Activated CD8-positive, alpha-beta memory T cell treated with anti-CD3 and anti-CD28 coated beads for 36 hours (primary cell): ENCODE data around the gene TENM4. TPM values are rescaled to one million over a fixed set of nuclear protein-coding genes. Genes with fewer than 3 reads are reported as not detected.

Experiments used
- CTCF ChIA-PET: fragments of 350-600 bp; sonication (Branson Sonifier 250); formaldehyde crosslinking; loops from one replicate; lab custom pipeline; 2021; ENCODE audit warnings: antibody characterized with exemption; lab: Charles Lee
- POLR2A ChIA-PET: fragments of 350-600 bp; sonication (Branson Sonifier 250); formaldehyde crosslinking; loops from one replicate; lab custom pipeline; 2021; ENCODE audit warnings: antibody characterized with exemption; lab: Charles Lee
- total RNA-seq, 2 experiments: library from RNA; stranded (reverse); gene quantifications; one replicate each; pipeline ENCODE4 v1.2.3, GENCODE V29; 2021

TENM4 gene
- total RNA-seq, 2 experiments from 2014 or later, result not detected

DNA sequence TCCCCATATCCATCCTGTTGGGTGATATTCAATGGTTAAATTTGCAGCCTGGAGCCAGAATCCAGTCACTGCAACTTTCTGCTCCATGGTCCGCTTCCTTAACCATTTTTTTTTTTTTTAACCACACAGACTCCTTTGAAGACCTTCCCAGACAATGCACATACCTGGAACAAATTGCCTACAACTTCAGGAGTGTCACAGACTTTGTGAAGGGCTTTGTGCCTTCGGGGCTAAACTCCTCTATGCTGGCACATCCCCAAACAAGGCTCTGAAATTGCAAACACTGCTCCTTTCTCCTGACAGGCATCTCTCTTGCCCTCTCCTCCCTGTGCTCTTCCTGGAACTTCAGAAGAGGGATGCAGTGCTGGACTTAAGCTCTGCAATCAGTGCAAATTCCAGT lies 40.6 kb downstream of the TENM4 start:
- ChIA-PET CTCF (no interaction called here), POLR2A (no interaction called here)

DNA sequence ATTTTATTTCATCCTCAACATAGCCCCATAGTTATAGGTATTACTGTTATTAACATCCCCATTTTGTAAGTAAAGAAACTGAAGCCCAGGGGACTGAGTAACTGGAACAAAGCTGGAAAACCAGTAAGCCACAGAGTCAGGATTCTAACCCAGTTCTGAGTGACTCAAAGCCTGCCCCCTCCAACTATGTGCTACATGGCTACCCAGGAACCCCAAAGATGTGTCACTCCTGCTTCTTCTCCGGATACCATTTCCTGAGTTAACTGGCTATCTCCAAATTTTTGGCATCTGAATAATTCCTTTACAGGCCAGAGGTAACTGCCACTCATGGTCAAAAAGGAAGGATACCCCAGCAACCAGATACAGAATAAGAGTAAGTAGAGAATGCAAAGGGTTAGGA lies 43.6 kb downstream of the TENM4 start:
- CTCF ChIA-PET, result no interaction called here
- POLR2A ChIA-PET, result no interaction called here

DNA sequence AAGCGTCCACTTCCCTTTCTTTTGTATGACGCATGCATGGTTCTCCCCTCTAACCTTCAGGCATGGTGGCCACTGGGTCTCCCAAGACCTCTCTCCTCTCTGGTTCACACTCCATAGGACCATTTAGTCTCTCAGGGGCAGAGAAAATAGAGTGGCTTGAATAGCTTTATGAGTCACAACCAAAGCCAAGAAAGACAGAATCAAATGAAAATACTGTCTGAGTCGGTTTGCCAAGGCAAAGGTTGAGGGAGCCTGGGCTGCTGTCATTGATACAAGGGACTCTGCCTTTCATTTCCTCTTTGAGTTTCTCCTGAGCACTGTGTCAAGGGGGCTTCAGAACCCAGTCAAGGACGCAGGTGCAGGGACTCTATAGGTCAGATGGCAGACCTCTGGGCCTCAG lies 44.2 kb downstream of the TENM4 start:
- ChIA-PET CTCF (no interaction called here), POLR2A (no interaction called here)

DNA sequence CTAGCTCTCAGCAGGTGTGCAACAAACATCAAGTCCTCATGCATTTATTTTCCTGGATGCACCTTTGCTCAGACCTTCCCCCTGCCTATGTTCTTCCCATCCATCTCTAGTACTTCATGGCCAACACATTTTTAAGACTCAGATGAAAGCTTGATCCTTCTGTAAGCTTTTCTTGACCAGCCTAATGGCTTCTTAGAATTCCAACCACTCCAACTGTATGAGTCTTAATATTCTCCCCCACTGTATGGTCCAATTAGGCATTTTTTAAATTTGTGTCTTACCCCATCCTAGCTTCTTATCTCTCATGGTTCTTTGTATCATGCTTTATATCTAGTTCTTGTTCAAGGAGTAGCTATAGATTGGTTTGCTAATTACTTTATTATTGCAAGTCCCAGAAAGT lies 44.8 kb downstream of the TENM4 start:
- CTCF ChIA-PET, result no interaction called here
- POLR2A ChIA-PET, result no interaction called here

DNA sequence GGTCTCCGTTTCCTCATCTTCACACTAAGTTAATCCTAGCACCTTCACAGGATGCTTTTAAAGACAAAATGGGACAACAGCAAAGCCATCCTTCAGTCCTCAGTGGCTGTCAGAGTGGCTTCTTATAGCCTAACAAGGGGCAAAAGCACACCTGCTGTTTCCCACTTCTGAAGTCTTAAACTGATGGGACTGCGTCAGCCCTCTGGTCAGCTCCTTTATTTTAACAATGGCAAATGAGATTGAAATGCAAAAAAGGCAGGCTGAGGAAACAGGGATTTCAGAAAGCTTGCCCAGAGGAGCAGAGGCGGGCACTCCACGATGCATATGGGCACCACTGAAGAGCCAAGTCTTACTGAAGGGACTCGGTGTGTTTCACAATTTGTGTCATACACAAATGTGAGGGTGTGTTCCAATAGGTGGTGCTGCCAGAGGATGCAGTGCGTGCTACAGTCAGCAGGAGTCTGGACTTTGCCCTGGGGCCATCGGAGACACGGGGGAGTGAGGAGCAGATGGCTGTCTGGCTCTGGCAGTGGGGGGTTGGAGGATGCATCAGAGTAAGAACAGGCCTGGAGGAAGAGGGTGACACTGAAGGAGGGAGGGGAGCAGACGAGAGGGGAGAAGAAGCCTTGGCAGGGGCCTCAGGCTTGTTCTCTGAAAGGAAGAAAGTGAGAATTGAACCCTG lies 47.3 kb downstream of the TENM4 start:
- POLR2A ChIA-PET, result no interaction called here
- CTCF ChIA-PET, result no interaction called here

DNA sequence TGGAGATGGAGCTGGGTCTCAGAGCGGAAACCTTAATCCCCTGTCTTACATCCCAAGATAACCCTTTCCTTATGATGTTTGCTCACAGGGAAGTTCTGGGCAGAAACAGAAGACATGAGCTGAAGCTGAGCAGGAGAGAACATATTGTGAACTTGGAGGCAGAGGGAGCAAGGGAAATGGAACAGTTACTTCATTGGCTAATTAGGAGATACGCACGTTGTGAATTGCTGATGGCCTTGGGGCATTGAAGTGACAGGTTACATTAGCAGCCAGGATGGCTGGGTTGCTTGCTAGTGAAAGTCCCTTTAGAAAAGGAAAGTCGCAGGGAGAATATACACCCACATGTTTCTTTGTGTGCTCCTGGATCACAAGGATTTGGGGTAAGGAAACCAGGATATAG lies 48.7 kb downstream of the TENM4 start:
- CTCF ChIA-PET, result no interaction called here
- POLR2A ChIA-PET, result no interaction called here

DNA sequence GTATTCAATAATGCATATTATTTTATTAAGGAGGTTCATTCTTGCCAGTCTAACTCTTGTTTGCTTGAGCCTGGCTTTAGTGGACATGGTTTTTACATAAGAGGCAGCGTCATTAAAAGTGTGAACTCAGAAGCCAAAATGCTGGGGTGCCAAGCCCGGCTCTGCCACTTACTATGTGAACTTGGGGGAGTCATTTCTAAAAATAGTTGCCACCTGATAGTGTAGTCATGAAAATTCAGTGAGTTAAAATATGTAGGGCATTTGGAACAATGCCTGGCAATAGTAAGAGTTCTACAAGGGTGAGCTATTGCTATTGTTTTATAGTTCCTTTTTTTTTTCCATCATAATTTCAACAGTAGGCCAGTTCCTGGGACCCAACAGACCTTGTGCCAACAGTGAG lies 49.9 kb downstream of the TENM4 start:
- ChIA-PET CTCF (no interaction called here), POLR2A (no interaction called here)

DNA sequence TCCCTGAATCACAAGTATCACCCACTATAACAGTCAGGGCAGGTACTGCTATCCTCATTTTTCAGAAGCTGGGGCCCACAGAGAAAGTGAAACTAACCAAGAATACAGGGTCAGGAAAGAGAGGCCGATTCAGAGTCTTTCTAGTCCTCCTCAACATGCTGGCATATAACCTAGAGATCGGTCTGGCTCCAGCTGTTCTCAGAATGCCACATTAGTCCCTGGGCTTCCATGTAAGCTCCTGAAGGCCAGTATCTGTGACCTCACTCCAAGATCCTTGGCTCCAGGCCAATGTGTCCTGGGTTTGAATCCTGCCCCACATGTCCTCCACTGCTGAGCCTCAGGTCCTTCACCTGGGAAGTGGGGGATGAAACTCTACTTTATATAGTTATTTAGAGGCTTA lies 50.4 kb downstream of the TENM4 start:
- ChIA-PET CTCF (no interaction called here), POLR2A (no interaction called here)

DNA sequence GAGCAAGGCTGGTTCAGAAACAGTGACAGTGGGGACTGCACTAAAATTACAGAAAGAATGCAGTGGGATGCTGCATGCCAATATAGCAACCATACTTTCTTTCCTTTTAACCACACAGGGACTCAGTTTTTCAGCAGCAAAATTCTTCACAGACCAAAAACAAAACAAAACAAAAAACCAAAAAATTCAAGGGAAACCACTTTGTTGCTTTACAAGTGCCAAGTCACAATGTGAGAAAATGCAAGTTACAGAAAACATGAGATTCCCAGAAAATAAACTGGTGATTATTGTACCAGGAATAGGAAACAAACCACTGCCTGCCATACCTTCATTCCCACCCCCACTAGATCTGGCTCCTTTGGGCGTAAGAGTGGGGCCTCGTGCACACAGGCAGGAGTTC lies 52.6 kb downstream of the TENM4 start:
- ChIA-PET CTCF (no interaction called here), POLR2A (no interaction called here)

DNA sequence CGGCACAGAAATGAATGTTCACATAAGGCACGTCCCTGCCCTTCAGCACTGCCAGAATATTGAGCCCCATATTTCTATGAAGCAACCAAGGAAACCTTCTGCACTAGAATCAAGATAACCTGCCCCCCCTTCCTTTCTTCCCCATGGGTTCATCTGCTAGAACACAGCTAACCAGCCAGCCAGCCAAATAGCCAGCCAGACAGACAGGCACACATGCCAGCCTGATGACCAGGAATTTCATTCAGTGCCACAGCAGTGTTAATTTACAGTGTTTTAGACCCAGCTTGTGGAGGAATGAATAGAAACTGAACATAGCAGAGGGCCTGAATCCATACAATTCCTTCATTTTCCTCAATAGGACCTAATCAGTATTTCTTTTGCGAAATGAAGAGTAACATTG lies 57.0 kb downstream of the TENM4 start:
- POLR2A ChIA-PET, result no interaction called here
- CTCF ChIA-PET, result no interaction called here

DNA sequence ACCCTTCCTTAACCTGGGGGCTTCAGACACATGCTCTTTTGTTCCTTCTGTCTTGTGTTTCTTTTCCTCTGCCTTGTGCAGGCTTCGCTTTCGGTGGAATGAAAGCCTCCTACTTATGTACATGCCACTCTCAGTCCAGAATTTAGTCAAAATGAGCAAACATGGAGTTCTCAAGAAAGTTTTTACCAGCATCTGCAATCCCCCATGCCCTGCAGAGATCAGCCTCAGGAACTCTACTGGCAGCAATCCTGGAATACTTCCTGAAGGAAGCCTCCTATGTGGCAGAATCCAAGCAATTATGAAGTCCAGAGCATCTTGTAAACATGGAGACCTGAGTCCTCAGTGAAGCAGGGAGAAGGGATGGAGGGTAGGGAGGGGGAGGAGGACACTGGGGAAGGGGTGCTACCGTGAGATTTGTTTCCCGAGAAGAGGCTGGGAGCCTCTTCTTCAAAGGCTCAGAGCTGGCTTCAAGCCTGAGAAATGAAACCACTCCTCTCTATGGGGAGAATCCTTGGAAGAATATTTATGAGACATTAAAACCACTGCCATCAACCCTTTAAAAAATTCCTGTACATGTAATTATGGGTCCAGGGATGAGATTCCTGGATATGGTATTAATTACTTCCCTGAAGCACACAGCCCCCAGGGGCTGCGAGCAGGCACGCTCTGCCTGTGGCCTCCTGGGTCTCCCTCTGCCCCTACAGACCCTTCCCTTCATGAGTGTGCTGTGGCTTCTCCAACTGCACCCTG lies 58.4 kb downstream of the TENM4 start:
- CTCF ChIA-PET, result no interaction called here

DNA sequence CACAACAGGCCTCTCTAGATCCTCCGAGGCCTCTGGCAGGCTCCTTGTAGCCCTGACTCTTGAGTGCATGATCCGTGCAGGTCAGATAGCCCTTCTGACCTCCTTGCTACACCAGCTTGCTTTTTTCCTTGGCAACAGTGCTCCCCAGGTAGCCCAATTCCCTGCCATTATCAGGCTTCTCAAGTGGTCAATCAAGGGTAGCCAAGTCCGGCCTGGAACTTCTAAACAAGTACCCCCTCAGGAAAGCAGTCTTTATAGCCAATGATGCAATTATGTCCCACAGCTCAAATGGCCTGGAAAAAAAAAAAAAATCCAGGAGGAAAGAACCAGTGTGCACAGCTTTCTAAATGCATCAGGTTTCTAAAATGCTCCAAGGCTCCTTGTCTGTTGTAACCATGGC lies 59.8 kb downstream of the TENM4 start:
- ChIA-PET CTCF (no interaction called here), POLR2A (no interaction called here)

More for the DNA sequence above, 58.4 kb downstream of the TENM4 start:
- POLR2A ChIA-PET, result no interaction called here

DNA sequence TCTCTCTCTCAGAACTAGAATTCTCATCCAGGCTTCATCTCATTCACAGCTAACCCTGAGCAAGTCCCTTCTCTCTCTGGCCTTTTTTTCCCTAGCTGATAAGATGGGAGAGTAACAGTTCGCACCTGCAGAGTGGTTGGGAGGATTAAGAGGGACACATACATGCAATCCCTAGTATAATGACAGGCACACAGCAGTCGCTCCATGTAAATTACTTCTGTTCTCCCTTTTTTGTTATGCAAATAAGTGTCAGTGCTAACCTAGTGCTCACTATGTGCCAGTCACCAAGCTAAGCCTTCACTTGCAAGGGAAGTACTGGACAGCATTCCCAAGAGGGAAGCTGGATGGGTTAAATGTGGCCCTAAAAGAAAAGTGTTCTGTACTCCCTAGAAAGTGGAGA lies 63.4 kb downstream of the TENM4 start:
- CTCF ChIA-PET, result no interaction called here
- POLR2A ChIA-PET, result no interaction called here

DNA sequence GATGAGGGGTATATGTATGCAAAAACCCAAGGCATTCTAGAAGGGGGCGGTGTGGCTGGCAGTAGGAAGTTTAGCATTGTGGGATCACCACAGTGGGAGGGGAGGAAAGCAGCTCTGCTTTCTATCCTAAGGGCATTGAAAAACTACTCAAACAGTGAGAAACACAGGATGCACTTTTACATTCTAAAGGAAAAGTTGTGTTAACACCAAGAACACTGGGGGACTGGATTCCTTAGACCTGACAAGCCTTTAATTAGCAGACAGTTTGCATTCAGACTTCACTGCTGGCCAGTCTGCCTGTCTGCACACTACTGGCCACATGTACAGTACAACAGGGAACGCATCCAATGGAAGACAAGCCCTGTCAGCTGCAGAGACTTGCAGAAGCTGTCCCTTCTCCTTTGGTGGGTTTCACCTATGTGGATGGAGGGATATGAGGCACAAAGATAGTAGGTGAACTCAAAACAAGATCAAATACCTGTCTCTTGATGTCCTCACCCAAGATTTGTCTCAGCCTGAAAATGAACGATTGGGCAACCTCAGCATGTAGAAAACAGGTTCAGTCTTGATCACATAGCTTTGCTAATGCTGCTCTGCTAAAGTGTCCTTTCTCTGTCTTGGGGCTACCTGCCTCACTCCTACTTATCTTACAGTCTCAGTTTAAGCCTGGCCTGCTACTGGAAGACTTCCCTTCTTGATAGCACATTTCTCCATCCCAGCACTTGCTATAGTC lies 64.8 kb downstream of the TENM4 start:
- ChIA-PET CTCF (no interaction called here), POLR2A (no interaction called here)

DNA sequence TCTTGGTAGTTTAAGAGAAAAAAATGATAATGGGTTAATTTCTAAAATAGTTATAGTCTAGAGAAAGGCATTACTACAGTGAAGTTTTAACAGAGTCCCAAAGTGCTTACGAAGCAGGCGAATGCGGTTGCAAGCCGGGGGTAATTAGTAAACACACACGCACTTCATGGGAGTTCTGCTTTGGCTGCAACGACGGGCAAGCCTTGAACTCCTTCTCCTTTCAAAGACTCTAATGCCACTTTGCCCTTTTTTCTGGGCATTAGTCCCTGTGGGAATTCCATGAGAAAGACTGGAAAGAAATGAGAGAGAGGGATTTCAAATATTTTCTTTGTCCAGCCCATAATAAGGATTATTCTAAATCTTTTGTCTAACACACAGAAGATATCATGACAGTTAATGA lies 66.1 kb downstream of the TENM4 start:
- POLR2A ChIA-PET, result no interaction called here

DNA sequence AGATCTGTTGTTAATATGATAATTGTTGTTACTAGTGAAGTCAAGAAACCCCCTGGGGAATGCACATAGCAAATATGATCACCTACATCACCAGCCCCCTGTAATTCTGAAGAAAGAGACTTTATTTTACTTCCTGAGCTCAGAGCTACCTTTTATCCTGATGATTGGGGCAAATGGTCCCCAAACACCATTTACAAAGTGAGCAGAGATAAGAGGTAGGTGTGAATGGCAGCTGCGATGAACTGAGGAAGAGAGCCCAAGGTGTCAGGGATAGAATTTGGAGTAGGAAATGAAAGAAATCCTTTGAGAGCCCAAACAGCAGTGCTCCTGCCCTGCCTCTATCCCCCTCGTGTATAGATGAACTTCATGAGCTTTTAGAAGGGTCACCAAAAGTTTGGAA lies 69.1 kb downstream of the TENM4 start:
- POLR2A ChIA-PET, result no interaction called here
- CTCF ChIA-PET, result no interaction called here

More for the DNA sequence above, 66.1 kb downstream of the TENM4 start:
- CTCF ChIA-PET, result no interaction called here

DNA sequence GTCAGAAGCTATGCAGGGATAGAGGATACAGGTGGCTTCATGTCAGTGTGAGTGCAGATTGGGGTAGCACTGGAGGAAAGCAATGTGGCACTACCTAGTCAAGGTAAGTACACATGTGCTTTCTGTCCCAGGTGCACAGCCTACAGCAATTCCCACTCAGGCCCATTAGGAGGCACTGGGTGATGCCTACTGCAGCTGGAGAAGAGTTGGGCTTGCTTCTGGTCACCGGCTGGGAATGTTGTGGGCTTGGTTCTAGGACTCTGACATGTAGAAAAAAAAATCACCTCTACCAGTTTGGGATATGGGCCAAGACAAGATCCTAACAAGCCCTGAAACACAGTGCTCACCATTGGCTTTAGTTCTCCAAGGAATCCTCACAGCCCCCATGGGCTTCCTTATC lies 69.7 kb downstream of the TENM4 start:
- CTCF ChIA-PET, result no interaction called here

DNA sequence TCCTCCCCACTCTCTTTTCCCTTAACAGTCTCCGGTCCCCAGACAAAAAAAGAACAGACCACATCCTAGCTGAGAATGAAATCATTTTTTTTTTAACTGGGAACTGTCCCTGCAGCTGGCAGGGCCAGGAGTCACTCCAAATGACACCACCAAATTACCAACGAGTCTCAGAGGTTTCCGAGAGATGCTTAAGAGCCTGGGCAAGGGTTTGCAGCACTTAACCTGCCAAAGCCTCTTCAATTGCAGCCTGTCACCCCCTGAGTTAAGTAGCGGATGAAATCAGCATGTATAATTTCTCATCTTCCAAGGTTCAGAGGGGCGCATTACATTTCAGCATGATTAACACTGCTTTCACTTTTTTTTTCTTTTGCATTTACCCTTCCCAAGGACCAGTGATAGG lies 71.8 kb downstream of the TENM4 start:
- ChIA-PET CTCF (no interaction called here), POLR2A (no interaction called here)

More for the DNA sequence above, 69.7 kb downstream of the TENM4 start:
- POLR2A ChIA-PET, result no interaction called here

DNA sequence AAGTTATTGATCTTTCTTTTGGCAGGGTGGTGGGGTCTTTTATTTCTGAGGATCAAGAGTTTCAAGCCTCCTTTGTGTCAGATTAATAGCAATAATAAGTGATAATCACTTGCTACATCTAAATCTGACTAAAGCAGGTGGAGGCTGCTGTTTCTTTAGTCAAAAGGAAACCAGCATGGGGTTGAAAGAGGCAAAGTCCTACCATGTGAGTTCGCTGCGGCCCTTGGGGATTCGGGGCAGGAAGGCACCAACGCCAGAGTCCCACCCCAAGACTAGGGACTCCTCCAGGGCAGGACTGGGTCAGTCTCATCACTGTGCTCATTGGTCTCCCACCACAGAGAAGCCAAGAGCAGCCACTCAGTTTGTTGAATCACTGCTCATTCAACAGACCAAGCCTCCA lies 73.0 kb downstream of the TENM4 start:
- CTCF ChIA-PET, result no interaction called here
- POLR2A ChIA-PET, result no interaction called here

DNA sequence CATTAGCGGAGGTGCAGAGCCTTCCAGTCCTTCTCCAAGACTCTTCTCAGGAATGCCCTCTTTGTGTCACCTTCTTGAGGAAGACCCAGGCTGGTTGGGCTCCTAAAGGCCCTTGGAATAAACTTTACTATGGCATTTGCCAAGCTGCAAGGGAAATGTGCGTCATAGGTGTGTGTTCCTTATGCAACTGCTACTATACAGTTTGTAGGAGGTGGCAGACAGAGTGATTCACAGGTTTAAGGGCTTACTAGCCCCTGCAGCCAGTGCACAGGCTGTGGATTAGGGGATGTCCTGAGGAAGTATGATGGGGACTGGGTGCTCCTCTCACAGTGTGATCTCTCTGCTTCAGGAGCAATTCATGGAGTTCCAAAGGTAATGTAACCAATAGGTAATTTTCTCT lies 74.6 kb downstream of the TENM4 start:
- POLR2A ChIA-PET, result no interaction called here
- CTCF ChIA-PET, result no interaction called here

DNA sequence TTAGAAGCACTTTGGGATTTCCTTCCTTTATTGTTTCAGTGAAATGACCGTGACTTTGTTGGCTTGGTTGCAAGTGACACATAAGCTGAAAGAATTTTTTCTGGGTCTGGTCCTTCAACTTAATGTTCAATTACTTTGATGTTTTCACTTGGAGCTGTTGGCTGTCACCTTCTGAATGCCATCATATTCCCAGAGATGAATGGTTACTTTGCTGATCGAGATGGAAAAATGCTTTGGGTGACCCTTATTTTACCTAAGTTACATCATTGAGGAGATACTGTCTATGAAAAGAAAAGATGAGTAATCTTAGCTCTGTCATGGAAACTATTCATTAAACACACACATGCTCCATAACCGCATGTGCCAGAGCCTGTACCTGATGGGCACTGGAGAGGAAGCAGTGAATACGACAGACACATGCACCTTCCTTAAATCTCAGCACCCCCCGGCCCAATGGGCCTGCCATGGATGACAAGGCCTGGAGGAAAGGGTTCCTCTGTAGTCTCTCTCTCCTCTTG lies 76.9 kb downstream of the TENM4 start:
- CTCF ChIA-PET, result no interaction called here

More for the DNA sequence above, 76.9 kb downstream of the TENM4 start:
- POLR2A ChIA-PET, result no interaction called here
